K562 treated with DMSO at 1 percent for 4 hours (cell line): Measurements from ENCODE around the gene NOCT. TPM values are rescaled to one million over a fixed set of nuclear protein-coding genes. Genes with fewer than 3 reads are reported as not detected.

Source experiments
- total RNA-seq: library from RNA; unstranded; fragments of 300-600 nt; gene quantifications from 2 replicates; pipeline ENCODE4 v1.2.3, GENCODE V29; 2022; ENCODE audit not compliant: insufficient read depth

Gene NOCT, protein sequence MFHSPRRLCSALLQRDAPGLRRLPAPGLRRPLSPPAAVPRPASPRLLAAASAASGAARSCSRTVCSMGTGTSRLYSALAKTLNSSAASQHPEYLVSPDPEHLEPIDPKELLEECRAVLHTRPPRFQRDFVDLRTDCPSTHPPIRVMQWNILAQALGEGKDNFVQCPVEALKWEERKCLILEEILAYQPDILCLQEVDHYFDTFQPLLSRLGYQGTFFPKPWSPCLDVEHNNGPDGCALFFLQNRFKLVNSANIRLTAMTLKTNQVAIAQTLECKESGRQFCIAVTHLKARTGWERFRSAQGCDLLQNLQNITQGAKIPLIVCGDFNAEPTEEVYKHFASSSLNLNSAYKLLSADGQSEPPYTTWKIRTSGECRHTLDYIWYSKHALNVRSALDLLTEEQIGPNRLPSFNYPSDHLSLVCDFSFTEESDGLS
- total RNA-seq = 7.6 and 8.9 TPM in 2 replicates

DNA sequence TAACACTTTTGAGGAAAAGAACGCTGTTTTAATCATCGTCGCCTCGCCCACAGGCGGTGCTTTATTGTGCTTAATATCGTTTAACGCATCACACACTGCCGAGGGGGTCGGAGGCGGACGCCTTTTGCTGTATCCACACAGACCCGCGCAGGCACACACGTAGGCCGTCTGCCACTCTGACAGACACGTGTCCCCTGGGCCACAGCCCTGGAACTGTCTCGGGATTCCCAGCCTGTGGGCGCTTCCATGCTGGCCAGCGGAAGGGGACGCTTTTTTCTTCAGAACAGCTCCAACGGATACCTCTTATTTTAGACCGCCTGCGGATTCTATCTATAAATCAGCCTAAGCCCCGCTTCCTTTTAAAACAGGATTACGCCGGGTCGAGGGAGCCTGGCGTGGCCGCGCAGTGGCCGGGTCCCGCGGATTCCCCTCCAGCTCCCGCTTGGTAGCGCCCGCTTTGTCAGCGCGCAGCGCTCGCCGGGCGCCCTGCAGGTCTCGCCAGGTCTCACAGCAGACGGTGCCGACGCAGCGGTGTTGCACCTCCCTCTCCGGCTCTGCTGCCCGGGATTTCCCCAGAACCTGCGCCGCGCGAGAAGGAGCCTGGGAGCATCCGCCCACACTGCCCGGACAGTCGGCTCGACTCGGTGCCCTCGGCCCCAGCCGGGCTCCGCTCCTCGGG lies at the start of gene NOCT:
TSS of gene NOCT (plus strand) at position 513 of the 679 bp plus-strand sequence. CDS start 201 bp downstream, outside the sequence.

Other genes starting within 250 kb of the NOCT start
- 21.4 and 24.6 TPM in 2 replicates for gene ELF2, start 161.4 kb downstream of the NOCT start, total RNA-seq